ENCODE results near the gene ZNF208. TPM values are rescaled to one million over a fixed set of nuclear protein-coding genes. Genes with fewer than 3 reads are reported as not detected.
"Not testable (repeated sequence)": the region's sequence is repeated elsewhere in the genome, so short reads cannot be mapped to it uniquely, and the experiment has no call there.

Gene ZNF208
- under 1 TPM in 5 of 8 experiments, not detected in 3; 0.05 to 0.71 (median 0.41) TPM for total RNA-seq

DNA sequence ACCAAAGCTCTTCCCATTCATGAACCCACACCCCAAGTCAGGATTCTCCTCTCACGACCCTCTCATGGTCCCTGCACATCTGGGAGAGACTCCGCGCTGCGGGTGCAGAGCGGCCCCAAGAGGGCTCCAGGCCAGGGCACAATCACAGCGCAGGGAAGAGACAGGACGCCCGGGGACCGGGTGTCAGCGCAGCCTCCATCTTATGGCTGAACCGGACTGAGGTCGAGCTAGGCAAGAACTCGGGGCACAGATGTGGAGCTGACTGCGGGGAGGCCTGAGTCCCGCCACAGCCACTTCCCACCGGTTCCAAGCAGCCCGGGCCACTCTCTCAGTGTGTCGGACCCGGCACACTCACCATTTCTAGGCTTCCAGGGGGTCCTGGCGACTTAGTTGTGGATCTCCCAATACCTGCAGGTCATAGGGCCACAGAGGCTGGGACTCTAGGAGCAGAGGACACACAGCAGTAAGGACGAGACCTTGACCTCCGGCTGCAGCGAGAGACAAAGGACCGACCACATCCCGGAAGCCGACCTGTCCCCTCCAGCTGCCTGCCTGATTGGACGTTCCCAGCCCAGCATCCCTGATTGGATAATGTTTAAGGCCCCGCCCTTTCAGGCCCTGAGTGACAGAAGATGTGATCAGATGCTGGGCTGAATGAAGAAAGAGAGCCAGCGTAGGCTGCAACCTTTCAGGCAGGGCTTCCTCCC, at the start of gene ZNF208:
Gene ZNF208 (minus strand): TSS at position 507 of the 707 bp plus-strand sequence. CDS start 149 bp downstream, at position 358.
- H3K4me3 ChIP-seq; ATAC-seq (replicated peaks in 6 of 8); H3K4me1 ChIP-seq (replicated peaks in 1 of 2); H3K27ac ChIP-seq; in situ Hi-C loops (cut with MboI; ENCODE audit: low pct_unique_long_range_greater_than_20kb in 2 of 9, low sequenced_read_pairs in 9 of 9, unreplicated experiment in 9 of 9): not testable (repeated sequence)
- 0 to 100% (median 43%) methylated on average over 1 to 12 of the region's 29 CpGs; no CpG with 5 or more reads in 3 of the 10 experiments for WGBS, 10 experiments

DNA sequence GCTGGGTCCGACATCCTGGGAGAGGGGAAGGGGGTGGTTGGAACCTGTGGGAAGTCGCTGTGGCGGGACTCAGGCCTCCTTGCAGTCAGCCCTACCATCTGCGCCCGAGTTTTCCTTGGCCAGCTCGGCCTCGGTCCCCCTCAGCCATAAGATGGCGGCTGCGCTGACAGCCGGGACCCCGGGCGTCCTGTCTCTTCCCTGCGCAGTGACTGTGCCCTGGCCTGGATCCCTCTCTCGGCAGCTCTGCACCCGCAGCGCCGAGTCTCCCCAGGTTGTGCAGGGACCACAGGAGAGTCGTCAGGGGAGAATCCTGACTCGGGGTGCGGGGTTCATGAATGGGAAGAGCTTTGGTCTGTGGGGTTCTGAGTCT, 41.9 kb upstream of the ZNF208 start:
- H3K4me3 ChIP-seq, result peak overlapping the region in 1 of 5 donors; percentile 18

GRCh38 chr19:22041151-22041550, 30.4 kb upstream of the ZNF208 start:
- H3K4me3 ChIP-seq; ATAC-seq (replicated peaks in 6 of 8); in situ Hi-C loops (cut with MboI; ENCODE audit: low pct_unique_long_range_greater_than_20kb in 2 of 9, low sequenced_read_pairs in 9 of 9, unreplicated experiment in 9 of 9); H3K27ac ChIP-seq; H3K4me1 ChIP-seq (replicated peaks in 1 of 2): not testable (repeated sequence)
- WGBS, 10 experiments, result 0% methylated on average over 3 of the region's 3 CpGs; no CpG with 5 or more reads in 8 of the 10 experiments

More for the DNA sequence above, 41.9 kb upstream of the ZNF208 start:
- no peak for ATAC-seq (replicated peaks in 6 of 8)
- WGBS, 10 experiments, result 0 to 85% (median 74%) methylated on average over 1 to 18 of the region's 20 CpGs; no CpG with 5 or more reads in 5 of the 10 experiments
- H3K27ac ChIP-seq, result no peak overlapping the region
- in situ Hi-C loops (cut with MboI; ENCODE audit: low pct_unique_long_range_greater_than_20kb in 2 of 9, low sequenced_read_pairs in 9 of 9, unreplicated experiment in 9 of 9), result no loop called here
- no peaks in the 10 kb centered on the region for H3K4me1 ChIP-seq (replicated peaks in 1 of 2)

- Histone ChIP-seq H3K27ac (no peak overlapping the region), H3K4me1 (replicated peaks in 1 of 2) (no peaks in the 10 kb centered on the region), H3K4me3 (no peak overlapping the region)
- in situ Hi-C loops (cut with MboI; ENCODE audit: low pct_unique_long_range_greater_than_20kb in 2 of 9, low sequenced_read_pairs in 9 of 9, unreplicated experiment in 9 of 9), result no loop called here
- ATAC-seq (replicated peaks in 6 of 8), result no peak
Observed at GRCh38 chr19:22030680-22031079, 19.9 kb upstream of the ZNF208 start.

GRCh38 chr19:22026687-22027086, 15.9 kb upstream of the ZNF208 start:
- H3K4me1 ChIP-seq (replicated peaks in 1 of 2), result no peaks in the 10 kb centered on the region
- no peak for ATAC-seq (replicated peaks in 6 of 8)
- in situ Hi-C loops (cut with MboI; ENCODE audit: low pct_unique_long_range_greater_than_20kb in 2 of 9, low sequenced_read_pairs in 9 of 9, unreplicated experiment in 9 of 9), result no loop called here
- no peak overlapping the region for H3K4me3 ChIP-seq
- H3K27ac ChIP-seq, result no peak overlapping the region

DNA sequence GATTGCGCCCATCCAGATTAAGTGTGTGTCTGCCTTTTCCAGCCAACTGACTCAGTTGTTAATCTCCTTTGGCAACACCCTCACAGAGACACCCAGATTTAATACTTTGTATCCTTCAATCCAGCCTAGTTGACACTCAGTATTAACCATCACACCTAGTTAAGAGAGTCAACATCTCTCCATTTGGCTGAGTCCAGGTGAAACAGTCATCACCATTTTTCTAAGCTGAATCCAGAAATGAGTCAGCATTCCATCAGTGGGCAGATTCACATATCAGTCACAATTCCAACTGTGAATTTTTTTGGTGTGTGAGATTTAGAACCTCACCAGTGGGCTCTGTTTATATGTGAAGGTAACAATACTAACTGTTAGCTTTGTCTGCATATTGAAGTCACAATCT, 14.8 kb upstream of the ZNF208 start:
- H3K4me3 ChIP-seq; ATAC-seq (replicated peaks in 6 of 8); H3K4me1 ChIP-seq (replicated peaks in 1 of 2); H3K27ac ChIP-seq; in situ Hi-C loops (cut with MboI; ENCODE audit: low pct_unique_long_range_greater_than_20kb in 2 of 9, low sequenced_read_pairs in 9 of 9, unreplicated experiment in 9 of 9): not testable (repeated sequence)
- 0 to 80% (median 40%) methylated on average over 1 of the region's 1 CpG; no CpG with 5 or more reads in 5 of the 10 experiments for WGBS, 10 experiments

GRCh38 chr19:21970466-21970865, 40.3 kb downstream of the ZNF208 start:
- WGBS, 10 experiments, result 0 to 90% (median 44%) methylated on average over 1 of the region's 1 CpG; no CpG with 5 or more reads in 3 of the 10 experiments
- Histone ChIP-seq H3K4me1 (replicated peaks in 1 of 2) (no peaks in the 10 kb centered on the region), H3K4me3 (no peak overlapping the region), H3K27ac (no peak overlapping the region)
- ATAC-seq (replicated peaks in 6 of 8), result no peak
- in situ Hi-C loops (cut with MboI; ENCODE audit: low pct_unique_long_range_greater_than_20kb in 2 of 9, low sequenced_read_pairs in 9 of 9, unreplicated experiment in 9 of 9), result no loop called here

- no peak overlapping the region for H3K27ac ChIP-seq
- in situ Hi-C loops (cut with MboI; ENCODE audit: low pct_unique_long_range_greater_than_20kb in 2 of 9, low sequenced_read_pairs in 9 of 9, unreplicated experiment in 9 of 9), result no loop called here
- ATAC-seq (replicated peaks in 6 of 8), result no peak
- no peaks in the 10 kb centered on the region for H3K4me1 ChIP-seq (replicated peaks in 1 of 2)
- no peak overlapping the region for H3K4me3 ChIP-seq
- 13 to 44% (median 34%) methylated on average over 1 to 8 of the region's 8 CpGs; no CpG with 5 or more reads in 2 of the 10 experiments for WGBS, 10 experiments
Observed at GRCh38 chr19:21947775-21948174, 63.0 kb downstream of the ZNF208 start.

DNA sequence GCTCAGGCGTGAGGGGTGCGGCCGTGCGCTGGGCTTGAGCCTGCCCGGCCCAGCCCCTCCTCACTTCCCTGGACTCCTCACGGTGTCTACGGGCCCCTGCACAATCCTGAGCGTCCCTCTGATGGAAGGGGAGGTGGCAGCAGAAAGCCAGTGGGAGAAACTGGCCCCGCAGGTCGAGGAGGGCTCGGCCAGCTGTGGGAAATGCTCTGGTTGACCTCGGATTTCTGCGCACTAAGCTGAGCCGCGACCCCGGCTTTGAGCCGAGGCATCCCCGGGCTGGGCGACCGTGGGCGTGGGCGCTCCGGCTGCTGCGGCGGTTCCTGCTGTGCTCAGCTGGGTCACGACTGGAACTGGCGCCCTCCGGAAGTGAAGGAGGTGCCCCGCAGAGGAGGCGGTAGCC, 70.1 kb downstream of the ZNF208 start:
- in situ Hi-C loops (cut with MboI; ENCODE audit: low pct_unique_long_range_greater_than_20kb in 2 of 9, low sequenced_read_pairs in 9 of 9, unreplicated experiment in 9 of 9), result no loop called here
- H3K4me3 ChIP-seq, result no peak overlapping the region
- WGBS, 10 experiments, result 40 to 100% (median 64%) methylated on average over 1 to 18 of the region's 30 CpGs; no CpG with 5 or more reads in 4 of the 10 experiments
- ATAC-seq (replicated peaks in 6 of 8), result no peak
- no peaks in the 10 kb centered on the region for H3K4me1 ChIP-seq (replicated peaks in 1 of 2)
- no peak overlapping the region for H3K27ac ChIP-seq

- Histone ChIP-seq H3K27ac (no peak overlapping the region), H3K4me1 (replicated peaks in 1 of 2) (no peaks in the 10 kb centered on the region), H3K4me3 (no peak overlapping the region)
- 10 to 70% (median 33%) methylated on average over 1 to 4 of the region's 4 CpGs; no CpG with 5 or more reads in 3 of the 10 experiments for WGBS, 10 experiments
- in situ Hi-C loops (cut with MboI; ENCODE audit: low pct_unique_long_range_greater_than_20kb in 2 of 9, low sequenced_read_pairs in 9 of 9, unreplicated experiment in 9 of 9), result no loop called here
- ATAC-seq (replicated peaks in 6 of 8), result no peak
Observed at GRCh38 chr19:21934593-21934992, 76.2 kb downstream of the ZNF208 start.

DNA sequence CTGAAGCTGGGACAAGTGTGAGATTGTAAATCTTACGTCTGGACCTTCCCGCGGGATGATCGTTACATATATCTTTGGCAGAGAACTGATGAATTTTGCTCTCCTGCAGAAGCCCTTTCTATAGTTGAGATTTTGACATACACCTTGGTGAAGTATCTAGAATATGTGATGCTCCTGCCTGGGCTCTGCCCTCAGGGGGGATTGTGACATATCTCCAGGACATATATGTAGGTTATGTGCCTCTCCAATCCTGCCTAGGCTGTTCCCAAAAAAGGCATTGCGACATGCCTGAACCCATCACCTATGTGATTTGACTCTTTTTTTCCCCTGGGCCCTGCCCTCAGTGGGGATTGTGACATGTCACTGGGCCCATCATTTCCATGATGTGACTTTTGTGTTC, 76.6 kb downstream of the ZNF208 start:
- H3K27ac ChIP-seq, result no peak overlapping the region
- WGBS, 10 experiments, result 60 to 88% (median 73%) methylated on average over 2 to 4 of the region's 5 CpGs; no CpG with 5 or more reads in 4 of the 10 experiments
- H3K4me3 ChIP-seq, result no peak overlapping the region
- H3K4me1 ChIP-seq (replicated peaks in 1 of 2), result no peaks in the 10 kb centered on the region
- in situ Hi-C loops (cut with MboI; ENCODE audit: low pct_unique_long_range_greater_than_20kb in 2 of 9, low sequenced_read_pairs in 9 of 9, unreplicated experiment in 9 of 9), result no loop called here
- ATAC-seq (replicated peaks in 6 of 8), result no peak

GRCh38 chr19:21922276-21922675, 88.5 kb downstream of the ZNF208 start:
- Histone ChIP-seq H3K4me1 (replicated peaks in 1 of 2) (no peaks in the 10 kb centered on the region), H3K27ac (no peak overlapping the region), H3K4me3 (no peak overlapping the region)
- ATAC-seq (replicated peaks in 6 of 8), result no peak
- in situ Hi-C loops (cut with MboI; ENCODE audit: low pct_unique_long_range_greater_than_20kb in 2 of 9, low sequenced_read_pairs in 9 of 9, unreplicated experiment in 9 of 9), result no loop called here
- 0% methylated on average over 1 to 2 of the region's 2 CpGs; no CpG with 5 or more reads in 4 of the 10 experiments for WGBS, 10 experiments

GRCh38 chr19:21921691-21922180, 89.0 kb downstream of the ZNF208 start:
- H3K27ac ChIP-seq, result no peak overlapping the region
- 0 to 40% (median 23%) methylated on average over 1 to 3 of the region's 3 CpGs; no CpG with 5 or more reads in 1 of the 10 experiments for WGBS, 10 experiments
- in situ Hi-C loops (cut with MboI; ENCODE audit: low pct_unique_long_range_greater_than_20kb in 2 of 9, low sequenced_read_pairs in 9 of 9, unreplicated experiment in 9 of 9), result no loop called here
- no peak for ATAC-seq (replicated peaks in 6 of 8)
- no peak overlapping the region for H3K4me3 ChIP-seq
- H3K4me1 ChIP-seq (replicated peaks in 1 of 2), result no peaks in the 10 kb centered on the region

DNA sequence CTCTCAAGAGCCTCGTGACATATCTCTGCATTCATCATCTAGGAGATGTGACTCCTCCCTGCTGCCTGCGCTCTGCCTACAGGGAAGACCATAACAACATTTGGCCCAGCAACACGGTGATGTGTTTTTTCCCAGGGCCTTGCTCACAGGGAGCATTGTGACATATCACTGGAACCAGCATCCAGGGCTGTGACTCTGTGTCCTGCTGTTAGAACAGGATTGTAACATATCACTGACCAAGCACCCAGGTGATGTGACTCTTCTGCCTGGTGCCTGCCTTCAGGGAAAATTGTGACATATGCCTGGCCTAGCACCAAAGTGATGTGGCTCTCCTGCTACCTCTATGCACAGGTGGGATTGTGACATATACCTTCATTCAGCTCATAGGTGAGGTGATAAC, 95.3 kb downstream of the ZNF208 start:
- H3K4me3 ChIP-seq, result no peak overlapping the region
- H3K4me1 ChIP-seq (replicated peaks in 1 of 2), result no peaks in the 10 kb centered on the region
- no peak for ATAC-seq (replicated peaks in 6 of 8)
- in situ Hi-C loops (cut with MboI; ENCODE audit: low pct_unique_long_range_greater_than_20kb in 2 of 9, low sequenced_read_pairs in 9 of 9, unreplicated experiment in 9 of 9), result no loop called here
- no peak overlapping the region for H3K27ac ChIP-seq
- WGBS, 10 experiments, result 0 to 20% (median 0%) methylated on average over 1 to 2 of the region's 3 CpGs; no CpG with 5 or more reads in 7 of the 10 experiments

All from motor neuron (in vitro differentiated cells).